ENCODE results near the gene ZNF831. TPM values are rescaled to one million over a fixed set of nuclear protein-coding genes. Genes with fewer than 3 reads are reported as not detected.

Gene ZNF831
- polyA plus RNA-seq, 1 of the 3 experiments (the other 2 are of a cell fraction) = not detected

GRCh38 chr20:59121714-59122565 is 41.7 kb upstream of the ZNF831 start:
- Histone ChIP-seq H3K4me1 (ENCODE audit: control insufficient read depth in 1 of 2, insufficient read depth in 2 of 2, low read depth in 1 of 2, low read length in 1 of 2) (no peaks in the 10 kb centered on the region), H3F3A (replicated peaks; ENCODE audit: insufficient read depth) (no peaks in the 10 kb centered on the region), H3K9ac (no peak overlapping the region), H3K36me3 (replicated peaks in 1 of 2; ENCODE audit: control insufficient read depth in 1 of 2, insufficient read depth in 2 of 2, low read length in 1 of 2) (no peaks in the 10 kb centered on the region), H2AFZ (ENCODE audit: low read depth) (no peak overlapping the region), H3K9me2 (no peaks in the 10 kb centered on the region), H3K27me3 (ENCODE audit: insufficient read depth) (no peaks in the 10 kb centered on the region; the same call in 1 of the 2 replicates), H3K79me2 (ENCODE audit: insufficient read depth) (no peaks in the 10 kb centered on the region), H3K4me2 (no peak overlapping the region), H3K9me3 (no peaks in the 10 kb centered on the region), H4K20me1 (ENCODE audit: insufficient read depth) (no peaks in the 10 kb centered on the region), H3K27ac (ENCODE audit: low read depth in 2 of 2, low read length in 1 of 2) (no peak overlapping the region), H3K4me3 (ENCODE audit: low read depth in 2 of 2, low read length in 1 of 2) (no peak overlapping the region)
- CTCF ChIA-PET = interaction anchor here (0.9 kb wide), 1 partner anchor 8 kb away, joined by 3 read pairs; no protein-coding TSS in a partner anchor
- no peak for DNase-seq
- TF ChIP-seq FOXJ3 (CRISPR knock-in tag; IDR thresholded peaks at IDR 0.05) (no peak), GABPA (IDR thresholded peaks at IDR 0.05; ENCODE audit: low read depth) (no peak), SMC3 (IDR thresholded peaks at IDR 0.05; ENCODE audit: low read depth, low read length) (no peak), TAF1 (IDR thresholded peaks at IDR 0.05; ENCODE audit: borderline replicate concordance, low read depth, low read length) (no peak), CHD2 (IDR thresholded peaks at IDR 0.05; ENCODE audit: low read length, partially characterized antibody) (no peak), MXI1 (IDR thresholded peaks at IDR 0.05; ENCODE audit: low read depth, low read length) (no peak), MEF2A (IDR thresholded peaks at IDR 0.05; ENCODE audit: borderline replicate concordance, low read depth) (no peak)
- TF ChIP-seq, protein P1, sequence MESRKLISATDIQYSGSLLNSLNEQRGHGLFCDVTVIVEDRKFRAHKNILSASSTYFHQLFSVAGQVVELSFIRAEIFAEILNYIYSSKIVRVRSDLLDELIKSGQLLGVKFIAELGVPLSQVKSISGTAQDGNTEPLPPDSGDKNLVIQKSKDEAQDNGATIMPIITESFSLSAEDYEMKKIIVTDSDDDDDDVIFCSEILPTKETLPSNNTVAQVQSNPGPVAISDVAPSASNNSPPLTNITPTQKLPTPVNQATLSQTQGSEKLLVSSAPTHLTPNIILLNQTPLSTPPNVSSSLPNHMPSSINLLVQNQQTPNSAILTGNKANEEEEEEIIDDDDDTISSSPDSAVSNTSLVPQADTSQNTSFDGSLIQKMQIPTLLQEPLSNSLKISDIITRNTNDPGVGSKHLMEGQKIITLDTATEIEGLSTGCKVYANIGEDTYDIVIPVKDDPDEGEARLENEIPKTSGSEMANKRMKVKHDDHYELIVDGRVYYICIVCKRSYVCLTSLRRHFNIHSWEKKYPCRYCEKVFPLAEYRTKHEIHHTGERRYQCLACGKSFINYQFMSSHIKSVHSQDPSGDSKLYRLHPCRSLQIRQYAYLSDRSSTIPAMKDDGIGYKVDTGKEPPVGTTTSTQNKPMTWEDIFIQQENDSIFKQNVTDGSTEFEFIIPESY (IDR thresholded peaks at IDR 0.05; ENCODE audit: borderline replicate concordance, low read depth) = no peak
- TF ChIP-seq, protein P2, sequence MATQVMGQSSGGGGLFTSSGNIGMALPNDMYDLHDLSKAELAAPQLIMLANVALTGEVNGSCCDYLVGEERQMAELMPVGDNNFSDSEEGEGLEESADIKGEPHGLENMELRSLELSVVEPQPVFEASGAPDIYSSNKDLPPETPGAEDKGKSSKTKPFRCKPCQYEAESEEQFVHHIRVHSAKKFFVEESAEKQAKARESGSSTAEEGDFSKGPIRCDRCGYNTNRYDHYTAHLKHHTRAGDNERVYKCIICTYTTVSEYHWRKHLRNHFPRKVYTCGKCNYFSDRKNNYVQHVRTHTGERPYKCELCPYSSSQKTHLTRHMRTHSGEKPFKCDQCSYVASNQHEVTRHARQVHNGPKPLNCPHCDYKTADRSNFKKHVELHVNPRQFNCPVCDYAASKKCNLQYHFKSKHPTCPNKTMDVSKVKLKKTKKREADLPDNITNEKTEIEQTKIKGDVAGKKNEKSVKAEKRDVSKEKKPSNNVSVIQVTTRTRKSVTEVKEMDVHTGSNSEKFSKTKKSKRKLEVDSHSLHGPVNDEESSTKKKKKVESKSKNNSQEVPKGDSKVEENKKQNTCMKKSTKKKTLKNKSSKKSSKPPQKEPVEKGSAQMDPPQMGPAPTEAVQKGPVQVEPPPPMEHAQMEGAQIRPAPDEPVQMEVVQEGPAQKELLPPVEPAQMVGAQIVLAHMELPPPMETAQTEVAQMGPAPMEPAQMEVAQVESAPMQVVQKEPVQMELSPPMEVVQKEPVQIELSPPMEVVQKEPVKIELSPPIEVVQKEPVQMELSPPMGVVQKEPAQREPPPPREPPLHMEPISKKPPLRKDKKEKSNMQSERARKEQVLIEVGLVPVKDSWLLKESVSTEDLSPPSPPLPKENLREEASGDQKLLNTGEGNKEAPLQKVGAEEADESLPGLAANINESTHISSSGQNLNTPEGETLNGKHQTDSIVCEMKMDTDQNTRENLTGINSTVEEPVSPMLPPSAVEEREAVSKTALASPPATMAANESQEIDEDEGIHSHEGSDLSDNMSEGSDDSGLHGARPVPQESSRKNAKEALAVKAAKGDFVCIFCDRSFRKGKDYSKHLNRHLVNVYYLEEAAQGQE (IDR thresholded peaks at IDR 0.05; ENCODE audit: low read depth, low read length) = no peak
- TF ChIP-seq, protein P3, sequence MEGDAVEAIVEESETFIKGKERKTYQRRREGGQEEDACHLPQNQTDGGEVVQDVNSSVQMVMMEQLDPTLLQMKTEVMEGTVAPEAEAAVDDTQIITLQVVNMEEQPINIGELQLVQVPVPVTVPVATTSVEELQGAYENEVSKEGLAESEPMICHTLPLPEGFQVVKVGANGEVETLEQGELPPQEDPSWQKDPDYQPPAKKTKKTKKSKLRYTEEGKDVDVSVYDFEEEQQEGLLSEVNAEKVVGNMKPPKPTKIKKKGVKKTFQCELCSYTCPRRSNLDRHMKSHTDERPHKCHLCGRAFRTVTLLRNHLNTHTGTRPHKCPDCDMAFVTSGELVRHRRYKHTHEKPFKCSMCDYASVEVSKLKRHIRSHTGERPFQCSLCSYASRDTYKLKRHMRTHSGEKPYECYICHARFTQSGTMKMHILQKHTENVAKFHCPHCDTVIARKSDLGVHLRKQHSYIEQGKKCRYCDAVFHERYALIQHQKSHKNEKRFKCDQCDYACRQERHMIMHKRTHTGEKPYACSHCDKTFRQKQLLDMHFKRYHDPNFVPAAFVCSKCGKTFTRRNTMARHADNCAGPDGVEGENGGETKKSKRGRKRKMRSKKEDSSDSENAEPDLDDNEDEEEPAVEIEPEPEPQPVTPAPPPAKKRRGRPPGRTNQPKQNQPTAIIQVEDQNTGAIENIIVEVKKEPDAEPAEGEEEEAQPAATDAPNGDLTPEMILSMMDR (IDR thresholded peaks at IDR 0.05) = no peak
- 27% methylated on average over 8 of the region's 8 CpGs for WGBS (ENCODE audit: low lambda C conversion rate)
- POLR2A ChIA-PET = no interaction called here
